AG08396 (cell line): ENCODE measurements around the gene NDUFA8.

Experiments
- DNase-seq: peaks from one replicate; pipeline ENCODE4 v3.0.0; 2012; ENCODE audit warnings: low spot score, mixed read lengths

The NDUFA8 gene

DNA sequence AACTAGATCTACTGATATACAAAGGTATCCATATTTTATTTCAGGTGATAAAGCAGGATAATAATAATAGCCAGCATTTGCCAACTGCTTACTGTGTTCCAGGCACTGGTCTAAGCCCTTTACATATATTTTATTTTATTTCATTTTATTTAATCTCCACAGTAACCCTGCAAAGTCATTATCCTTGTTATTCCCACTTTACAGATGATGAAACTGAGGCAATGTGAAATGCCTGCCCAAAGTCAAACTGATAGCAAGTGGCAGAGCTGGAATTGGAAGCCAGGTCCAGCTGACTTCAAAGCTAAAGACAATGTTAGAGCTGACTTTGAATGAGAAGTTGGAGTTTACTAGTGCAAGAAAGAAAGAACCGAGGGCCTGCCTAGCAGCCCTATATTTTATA is 25.0 kb upstream of the NDUFA8 start:
- no peak for DNase-seq

DNA sequence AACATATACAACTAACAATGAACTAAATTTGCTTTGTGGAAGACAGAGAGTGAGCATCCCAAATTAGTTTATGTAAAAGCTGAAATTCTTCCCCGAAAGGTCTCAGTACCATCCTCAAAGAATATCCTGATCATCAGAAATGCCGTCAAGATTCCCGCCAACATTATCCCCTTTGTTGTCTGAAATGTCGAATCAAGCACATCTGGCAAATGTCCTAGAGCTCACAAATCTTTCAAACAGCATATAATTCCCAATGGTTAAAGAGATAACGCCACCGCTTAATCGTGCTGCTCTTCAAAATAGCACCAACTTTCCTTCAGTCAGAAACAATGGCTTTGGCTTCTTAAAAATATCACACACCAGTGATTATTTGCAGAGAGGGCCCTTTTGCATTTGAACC is 23.9 kb upstream of the NDUFA8 start:
- DNase-seq, result no peak

DNA sequence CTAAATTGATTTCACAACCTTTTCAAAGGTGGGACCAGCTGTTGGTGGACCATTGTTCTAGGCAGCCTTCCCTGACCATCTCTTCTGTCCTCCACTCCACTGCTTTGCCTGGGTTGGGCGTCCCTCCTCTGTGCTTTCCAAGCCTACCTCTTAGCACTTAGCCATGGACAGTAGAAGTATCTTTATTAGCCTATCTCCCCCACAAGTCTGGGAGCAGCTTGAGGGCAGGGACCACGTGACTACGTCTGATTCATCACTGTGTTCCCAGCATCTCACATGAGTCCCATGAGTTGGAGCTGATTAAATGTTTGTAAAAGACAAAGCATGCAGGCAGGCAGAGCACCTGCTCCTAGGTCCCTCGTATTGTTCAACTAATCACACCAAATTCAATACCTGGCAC is 21.1 kb upstream of the NDUFA8 start:
- peak; percentile 62 for DNase-seq

GRCh38 chr9:122179690-122180074 is 20.1 kb upstream of the NDUFA8 start:
- no peak for DNase-seq

DNA sequence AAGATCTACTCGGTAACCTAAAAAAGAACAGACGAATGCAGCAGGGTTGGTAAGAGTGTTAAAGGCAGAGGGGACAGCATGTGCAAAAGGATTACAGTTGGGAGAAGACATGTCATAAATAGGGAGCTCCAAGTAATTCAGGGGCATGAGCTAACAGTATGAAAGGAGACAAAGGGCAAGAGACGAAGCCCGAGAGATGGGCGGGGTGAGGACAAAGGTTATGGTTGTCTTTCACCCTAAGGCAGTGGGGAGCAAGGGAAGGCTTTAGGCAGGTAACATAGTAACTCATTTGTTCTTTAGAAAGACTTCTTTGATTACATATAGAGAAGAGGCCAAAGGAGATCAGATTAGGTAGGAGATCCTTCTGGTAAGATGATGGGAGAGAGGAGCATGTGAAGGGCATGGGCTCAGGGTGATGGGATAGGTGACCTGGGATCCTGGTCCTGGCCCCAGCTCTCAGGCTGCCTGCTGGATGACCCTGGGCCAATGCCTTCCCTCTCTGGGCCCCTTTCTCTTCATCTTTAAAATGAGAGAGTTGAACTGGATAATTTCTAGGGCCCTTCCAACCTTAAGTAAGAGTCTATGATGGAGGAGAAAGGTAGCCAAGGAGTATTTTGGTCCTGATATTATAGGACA is 19.6 kb upstream of the NDUFA8 start:
- DNase-seq, result no peak

GRCh38 chr9:122176916-122177315 is 17.3 kb upstream of the NDUFA8 start:
- DNase-seq, result no peak

DNA sequence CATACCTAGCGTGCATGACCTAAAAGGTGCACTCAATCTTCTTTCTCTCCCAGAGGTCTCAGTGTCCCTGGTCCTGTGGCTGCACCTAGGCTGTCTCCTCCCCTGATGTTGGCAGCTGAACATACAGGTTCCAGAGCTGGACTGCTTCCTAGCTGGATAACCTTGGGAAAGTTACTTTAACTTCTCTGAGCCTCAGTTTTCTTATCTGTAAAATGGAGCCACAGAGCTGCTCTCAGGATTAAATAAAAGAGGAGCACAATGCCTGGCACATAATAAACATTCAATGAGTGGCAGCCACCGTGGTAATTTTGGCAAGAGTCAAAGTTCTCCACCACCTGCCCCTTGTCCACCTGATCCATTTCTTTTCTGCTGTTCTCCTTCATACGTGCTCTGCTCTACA is 14.1 kb upstream of the NDUFA8 start:
- DNase-seq, result no peak

- DNase-seq, result no peak
Observed at GRCh38 chr9:122172131-122172530, 12.6 kb upstream of the NDUFA8 start.

DNA sequence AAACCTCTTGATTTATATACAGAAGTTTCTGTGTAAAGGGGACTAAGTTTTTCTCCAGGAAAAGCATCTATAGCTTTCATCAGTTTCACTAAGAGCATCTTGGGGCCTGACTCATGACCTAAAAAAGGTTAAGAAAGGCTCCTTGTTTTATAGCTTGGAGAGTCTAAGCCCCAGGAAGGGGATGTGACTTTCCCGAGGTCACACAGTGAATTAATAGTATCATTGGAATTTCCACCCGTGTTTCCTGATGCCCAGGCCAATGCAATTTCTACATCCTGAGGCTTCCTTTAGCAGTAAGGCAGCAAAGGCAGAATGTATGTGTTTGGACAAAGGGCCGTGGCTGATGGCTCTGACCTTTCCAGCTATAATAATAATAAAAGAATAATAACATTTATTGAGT is 8.8 kb upstream of the NDUFA8 start:
- no peak for DNase-seq

DNA sequence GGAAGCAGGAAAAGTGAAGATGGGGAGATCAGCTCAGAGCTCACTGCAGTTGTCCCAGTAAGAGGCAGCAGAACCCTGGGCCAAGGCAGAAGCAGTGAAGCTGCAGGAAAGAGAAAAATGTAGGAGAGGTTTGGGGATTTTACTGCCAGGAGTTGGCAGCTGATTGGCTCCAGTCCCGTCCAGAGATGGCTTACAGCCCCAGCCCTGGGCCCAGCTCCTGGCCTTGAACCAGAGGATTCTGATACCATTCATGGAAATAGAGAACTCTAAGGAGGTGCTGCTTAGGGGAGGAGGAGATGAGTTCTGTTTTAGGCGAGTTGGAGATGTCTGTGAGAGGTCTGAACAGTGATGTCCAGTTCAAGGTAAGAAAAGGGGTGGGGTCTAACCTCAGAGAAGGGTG is 4.7 kb upstream of the NDUFA8 start:
- DNase-seq, result no peak

- no peak for DNase-seq
Observed at GRCh38 chr9:122162415-122162814, 2.8 kb upstream of the NDUFA8 start.

GRCh38 chr9:122159925-122160246 is 307 bp upstream of the NDUFA8 start:
- no peak for DNase-seq

DNA sequence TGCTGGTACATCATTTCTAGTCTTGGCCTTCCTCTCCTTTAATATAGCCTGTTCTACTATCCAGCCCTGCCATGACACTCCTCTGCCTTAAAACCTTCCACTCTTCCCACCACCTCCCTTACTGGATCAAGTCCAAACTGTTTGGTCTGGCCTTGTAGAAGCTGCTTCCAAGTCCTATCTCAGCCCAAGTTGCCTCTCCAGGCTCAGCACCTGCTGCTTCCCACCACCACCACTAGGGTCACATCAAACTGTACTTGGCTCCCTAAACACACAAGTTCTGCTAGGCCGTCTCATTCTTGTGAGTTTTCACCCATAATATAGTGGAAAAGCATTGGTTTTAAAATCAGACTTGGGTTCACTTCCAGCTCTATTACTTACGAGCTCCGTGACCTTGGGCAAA is 1.4 kb downstream of the NDUFA8 start:
- DNase-seq, result peak; percentile 31

DNA sequence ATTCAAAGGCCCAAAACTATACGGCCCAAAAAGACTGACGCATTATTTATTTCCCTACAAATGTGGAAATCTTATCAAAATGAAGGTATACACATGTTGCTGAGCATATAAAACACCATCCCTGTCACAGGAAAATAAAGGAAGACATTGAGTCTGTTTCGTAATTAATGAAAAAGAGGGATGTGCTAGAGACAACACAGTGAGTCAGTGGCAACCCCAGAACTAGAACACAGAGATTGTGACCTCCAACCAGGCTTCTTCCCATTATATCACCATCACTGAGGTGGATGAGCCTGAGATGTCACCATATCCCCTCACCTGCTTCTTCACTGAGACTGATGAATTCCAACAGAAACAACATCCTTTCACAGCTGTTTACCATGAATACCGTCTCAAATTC is 3.8 kb downstream of the NDUFA8 start:
- no peak for DNase-seq

- no peak for DNase-seq
Observed at GRCh38 chr9:122151267-122151828, 8.2 kb downstream of the NDUFA8 start.

- no peak for DNase-seq
Observed at GRCh38 chr9:122145592-122145863, 14.1 kb downstream of the NDUFA8 start.

DNA sequence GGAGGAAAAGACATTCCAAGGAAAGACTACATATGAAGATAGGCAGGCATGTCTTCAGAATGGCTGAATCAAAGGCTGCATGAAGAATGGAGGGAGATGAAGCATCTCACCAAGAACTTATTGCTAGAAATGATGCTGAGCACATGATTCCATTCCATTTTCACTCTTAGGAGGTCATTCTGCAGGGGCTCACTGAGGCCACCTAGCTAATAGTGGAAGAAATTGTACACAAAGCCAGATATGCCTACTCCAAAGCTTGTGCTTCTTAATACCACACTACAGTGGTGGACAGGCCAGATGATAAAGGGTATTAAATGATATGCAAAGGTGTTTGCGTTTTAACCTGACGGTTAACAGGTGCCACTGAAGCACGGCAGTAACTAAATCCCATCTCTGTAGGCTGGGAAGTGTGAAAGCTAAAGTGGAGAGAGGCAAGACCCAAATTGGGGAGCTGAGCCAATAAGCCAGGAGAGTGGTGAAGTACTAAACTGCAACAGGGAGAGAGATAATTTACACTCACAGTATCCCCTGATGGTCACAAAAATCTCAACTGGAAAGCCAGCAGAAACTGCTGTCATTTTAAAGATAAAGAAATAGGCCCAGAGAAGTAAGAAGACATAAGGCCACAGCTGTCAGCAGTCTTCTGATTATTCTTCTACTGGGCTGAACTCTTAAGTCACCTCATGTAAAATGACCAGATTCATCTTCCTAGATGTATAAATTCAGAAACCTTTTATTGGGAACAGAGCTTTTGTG is 14.6 kb downstream of the NDUFA8 start:
- no peak for DNase-seq

DNA sequence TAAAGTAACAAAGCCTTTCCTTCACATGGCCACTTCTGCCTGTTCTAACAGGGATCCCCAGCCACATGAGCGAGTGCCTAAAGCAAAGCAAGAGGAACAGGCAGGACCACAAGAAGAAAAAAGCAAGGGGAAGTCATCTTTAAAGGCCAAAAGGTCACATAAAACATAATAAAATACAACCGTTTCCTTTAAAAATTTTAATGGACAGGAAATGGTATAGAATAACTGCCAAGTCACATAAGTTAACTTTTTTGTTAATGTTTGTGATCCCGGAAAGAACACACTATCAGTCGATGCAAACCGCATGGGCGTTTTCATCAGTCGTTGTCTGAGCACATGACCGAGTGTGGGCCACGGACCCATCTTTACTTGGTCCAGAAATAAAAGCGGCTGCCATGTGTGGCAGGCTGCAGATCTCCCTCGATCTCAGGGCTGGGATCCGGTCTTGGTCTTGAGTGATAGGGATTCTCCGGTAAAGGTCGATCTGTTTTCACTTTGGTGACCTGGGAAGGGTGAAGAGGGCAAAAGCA is 15.6 kb downstream of the NDUFA8 start:
- DNase-seq, result no peak

- no peak for DNase-seq
Observed at GRCh38 chr9:122143296-122143695, 16.3 kb downstream of the NDUFA8 start.

GRCh38 chr9:122141671-122142070 is 17.9 kb downstream of the NDUFA8 start:
- no peak for DNase-seq

GRCh38 chr9:122140368-122141193 is 19.0 kb downstream of the NDUFA8 start:
- DNase-seq, result no peak

DNA sequence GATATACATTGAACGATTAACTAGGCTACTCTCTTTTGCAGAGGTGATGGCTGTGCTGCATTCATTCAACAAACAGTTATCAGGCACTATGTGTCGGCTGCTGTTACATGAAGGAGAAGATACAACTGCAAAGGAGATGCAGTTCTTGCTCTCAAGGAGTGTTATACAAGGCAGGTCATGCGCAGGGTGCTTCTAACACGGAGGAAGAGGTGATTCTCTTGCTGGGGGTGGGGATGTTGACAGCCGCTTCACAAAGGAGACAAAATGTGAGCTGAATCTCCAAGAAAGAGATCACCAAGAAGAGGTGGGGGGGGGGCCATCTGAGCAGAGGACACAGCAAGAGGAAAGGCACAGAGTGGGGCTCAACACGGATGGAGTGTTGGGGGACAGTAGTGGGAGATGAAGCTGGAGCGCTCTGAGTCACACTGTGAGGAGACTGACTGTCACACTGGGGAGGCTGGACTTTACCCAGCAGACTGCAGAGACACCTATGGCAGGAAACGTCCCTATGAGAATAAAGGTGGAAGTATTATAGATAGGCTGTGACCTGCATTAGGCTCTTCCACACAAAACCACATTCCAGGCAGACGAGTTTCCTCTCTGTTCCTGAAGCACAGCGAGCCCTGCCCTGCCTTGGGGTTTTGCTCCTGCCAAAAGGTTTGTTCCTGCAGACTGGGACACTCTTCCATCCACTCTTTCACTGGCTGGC is 20.9 kb downstream of the NDUFA8 start:
- DNase-seq, result no peak
